Esophagus squamous epithelium (tissue), 5 donors: ENCODE measurements around the gene UTP20. TPM values are rescaled to one million over a fixed set of nuclear protein-coding genes. Genes with fewer than 3 reads are reported as not detected.

Experiments
- DNase-seq: peaks from one replicate; lab custom pipeline; 2025; lab: John Stamatoyannopoulos, UW
- H3K27ac ChIP-seq, 4 donors: fragments of 200-600 bp; sonication (generic); one replicate each; pipeline ENCODE4 v1.5.1; 2016 to 2019; ENCODE audit warnings: mild to moderate bottlenecking in 1 of 4
- H3K27me3 ChIP-seq, 4 donors: fragments of 200-600 bp; sonication (generic); 1 replicate in 3 of 4; 2 replicates in 1 of 4; pipeline versions ENCODE4 v1.5.1 to v1.6.0; 2017 to 2021; ENCODE audit warnings: antibody characterized with exemption in 1 of 4
- H3K36me3 ChIP-seq, 3 donors: fragments of 200-600 bp; sonication (generic); one replicate each; pipeline ENCODE4 v1.5.1; 2016 to 2019
- H3K4me1 ChIP-seq, 3 donors: fragments of 200-600 bp; sonication (generic); one replicate each; pipeline ENCODE4 v1.5.1; 2017 to 2019
- H3K4me3 ChIP-seq, 4 donors: fragments of 200-600 bp; sonication (generic); 1 replicate in 3 of 4; 2 replicates in 1 of 4; pipeline ENCODE4 v1.5.1; 2016 to 2019; ENCODE audit warnings: mild to moderate bottlenecking in 2 of 4, moderate library complexity in 1 of 4
- H3K9me3 ChIP-seq, 3 donors: fragments of 200-600 bp; sonication (generic); one replicate each; pipeline ENCODE4 v1.5.1; 2016 to 2019
- CTCF ChIP-seq, 6 experiments: fragments of 450-650 bp in 4 of 6; fragments of 200-600 bp in 2 of 6; sonication (generic) in 2 of 6; IDR thresholded peaks; one replicate each; pipeline ENCODE4 v1.5.1; 2016 to 2019; ENCODE audit warnings: antibody characterized with exemption in 6 of 6, mild to moderate bottlenecking in 4 of 6, moderate library complexity in 4 of 6
- POLR2A ChIP-seq, 4 donors: fragments of 450-650 bp; IDR thresholded peaks; one replicate each; pipeline ENCODE4 v1.6.1; 2017; ENCODE audit warnings: antibody characterized with exemption in 4 of 4, mild to moderate bottlenecking in 4 of 4, moderate library complexity in 3 of 4
- WGBS, 2 donors: methylation state at CpG; one replicate each; pipeline ENCODE4 v1.1.5; 2018; 5-methylcytosine and 5-hydroxymethylcytosine counted together
- intact Hi-C: fragments of 100-400 bp; cut with DNase I; formaldehyde crosslinking; loops from one replicate; pipeline ENCODE4 v1.15.0; 2022
- total RNA-seq, 4 donors: library from RNA; depleted of rRNA; stranded (reverse); fragments of >200 nt; gene quantifications; one replicate each; pipeline ENCODE4 v1.1.0, GENCODE V29; 2016
- donor health status: DM: yes; HTN: yes; CAD: no.

UTP20 gene
- total RNA-seq, 4 donors from 2014 or later = 5.5 to 20.5 (median 13.5) TPM

GRCh38 chr12:101343893-101344292 is 64.0 kb downstream of the UTP20 start:
- no peak for DNase-seq
- Histone ChIP-seq H3K9me3 (no peaks in the 10 kb centered on the region), H3K36me3 (peaks cover 7 to 100% (median 9%) of the 10 kb centered on the region in 3 donors), H3K27ac (no peak overlapping the region), H3K4me3 (no peak overlapping the region), H3K27me3 (no peaks in the 10 kb centered on the region), H3K4me1 (no peaks in the 10 kb centered on the region)
- no peak for TF ChIP-seq CTCF (IDR thresholded peaks at IDR 0.05)
- TF ChIP-seq POLR2A (IDR thresholded peaks at IDR 0.05) = no peak
- intact Hi-C loops = no loop called here
- 80 to 91% methylated on average over 3 of the region's 3 CpGs for WGBS, 2 donors

DNA sequence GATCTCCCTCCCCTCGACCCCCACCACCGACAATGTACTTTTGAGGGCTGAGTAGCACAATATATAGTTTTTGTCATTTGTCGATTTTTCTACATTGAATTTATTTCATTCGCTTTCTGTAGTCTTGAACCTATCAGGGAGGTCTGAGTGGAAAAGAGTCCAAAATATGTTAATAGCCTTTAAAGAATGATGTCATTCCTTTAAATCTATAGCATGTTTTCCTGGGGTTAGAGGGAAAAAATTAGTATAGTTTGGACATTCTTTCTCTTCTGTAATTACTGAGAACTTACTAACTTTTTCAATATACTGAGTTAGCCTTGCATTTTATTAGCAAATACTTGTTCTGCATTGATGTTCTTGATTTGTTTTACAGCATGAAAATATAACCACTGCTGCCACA is 71.8 kb downstream of the UTP20 start:
- no peaks in the 10 kb centered on the region for H3K27me3 ChIP-seq
- intact Hi-C loops = no loop called here
- no peaks in the 10 kb centered on the region for H3K4me1 ChIP-seq
- peaks cover 0 to 99% (median 19%) of the 10 kb centered on the region in 3 donors for H3K36me3 ChIP-seq
- TF ChIP-seq CTCF (IDR thresholded peaks at IDR 0.05) (no peak), POLR2A (IDR thresholded peaks at IDR 0.05) (no peak)
- H3K27ac ChIP-seq = no peak overlapping the region
- 97 to 99% methylated on average over 4 of the region's 4 CpGs for WGBS, 2 donors
- H3K4me3 ChIP-seq = no peak overlapping the region
- DNase-seq = no peak
- H3K9me3 ChIP-seq = no peaks in the 10 kb centered on the region

DNA sequence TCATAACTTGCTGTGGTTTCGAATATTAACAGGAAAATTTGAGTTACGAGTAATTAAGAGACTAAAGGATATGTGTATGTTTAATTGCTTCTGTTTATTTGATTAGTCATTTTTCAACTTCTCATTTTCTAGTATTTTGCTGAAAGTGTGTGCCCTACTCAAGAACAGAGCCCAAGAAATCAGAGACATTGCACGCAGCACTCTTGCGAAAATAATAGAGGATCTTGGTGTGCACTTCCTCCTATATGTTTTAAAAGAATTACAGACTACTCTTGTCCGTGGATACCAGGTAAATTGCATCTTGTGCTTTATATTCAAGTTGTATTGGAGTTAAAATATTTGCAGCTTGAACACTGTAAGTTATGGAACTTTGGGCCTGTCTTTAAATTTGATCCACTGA is 76.9 kb downstream of the UTP20 start:
- no peaks in the 10 kb centered on the region for H3K27me3 ChIP-seq
- 87 to 91% methylated on average over 5 of the region's 5 CpGs for WGBS, 2 donors
- DNase-seq = no peak
- no peak overlapping the region for H3K4me3 ChIP-seq
- H3K4me1 ChIP-seq = no peaks in the 10 kb centered on the region
- no peak overlapping the region for H3K27ac ChIP-seq
- H3K36me3 ChIP-seq = peaks cover 0 to 98% (median 13%) of the 10 kb centered on the region in 3 donors
- no peaks in the 10 kb centered on the region for H3K9me3 ChIP-seq
- TF ChIP-seq CTCF (IDR thresholded peaks at IDR 0.05) (no peak), POLR2A (IDR thresholded peaks at IDR 0.05) (no peak)
- intact Hi-C loops = no loop called here

DNA sequence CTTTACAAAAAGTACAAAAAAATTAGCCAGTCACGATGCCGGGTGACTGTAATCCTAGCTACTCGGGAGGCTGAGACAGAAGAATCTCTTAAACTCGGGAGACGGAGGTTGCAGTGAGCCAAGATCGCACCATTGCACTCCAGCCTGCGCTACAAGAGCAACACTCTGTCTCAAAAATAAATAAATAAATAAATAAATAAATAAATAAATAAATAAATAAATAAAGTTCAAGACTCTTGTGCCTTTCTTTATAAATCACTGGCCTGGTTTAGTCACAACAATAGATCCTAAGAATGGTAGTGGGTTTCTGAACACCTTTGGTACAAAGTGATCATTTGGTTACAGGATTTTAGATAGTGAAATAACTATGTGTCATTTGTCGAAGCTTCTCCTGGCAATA is 81.5 kb downstream of the UTP20 start:
- 92 to 94% methylated on average over 7 to 8 of the region's 8 CpGs for WGBS, 2 donors
- Histone ChIP-seq H3K4me3 (no peak overlapping the region), H3K27me3 (no peaks in the 10 kb centered on the region), H3K9me3 (no peaks in the 10 kb centered on the region), H3K27ac (no peak overlapping the region), H3K4me1 (no peaks in the 10 kb centered on the region), H3K36me3 (peaks cover 0 to 99% (median 15%) of the 10 kb centered on the region in 3 donors)
- intact Hi-C loops = no loop called here
- no peak for DNase-seq
- TF ChIP-seq CTCF (IDR thresholded peaks at IDR 0.05) = no peak
- no peak for TF ChIP-seq POLR2A (IDR thresholded peaks at IDR 0.05)

DNA sequence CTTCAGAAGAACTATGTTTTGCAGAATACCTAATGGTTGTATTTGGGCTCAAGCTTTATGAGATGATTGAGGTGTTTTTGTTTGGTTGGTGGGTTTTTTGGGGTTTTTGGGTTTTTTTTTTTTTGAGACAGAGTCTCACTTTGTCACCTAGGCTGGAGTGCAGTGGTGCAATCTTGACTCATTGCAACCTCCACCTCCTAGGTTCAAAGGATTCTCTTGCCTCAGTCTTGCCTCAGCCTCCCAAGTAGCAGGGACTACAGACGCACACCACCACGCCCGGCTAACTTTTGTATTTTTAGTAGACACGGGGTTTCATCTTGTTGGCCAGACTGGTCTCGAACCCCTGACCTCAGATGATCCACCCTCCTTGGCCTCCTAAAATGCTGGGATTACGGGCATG is 88.1 kb downstream of the UTP20 start:
- intact Hi-C loops = no loop called here
- H3K27ac ChIP-seq = no peak overlapping the region
- H3K4me1 ChIP-seq = no peaks in the 10 kb centered on the region
- 92 to 96% methylated on average over 5 to 6 of the region's 6 CpGs for WGBS, 2 donors
- no peaks in the 10 kb centered on the region for H3K9me3 ChIP-seq
- peaks cover 0 to 100% (median 15%) of the 10 kb centered on the region in 3 donors for H3K36me3 ChIP-seq
- H3K4me3 ChIP-seq = no peak overlapping the region
- no peaks in the 10 kb centered on the region for H3K27me3 ChIP-seq
- TF ChIP-seq CTCF (IDR thresholded peaks at IDR 0.05) (no peak), POLR2A (IDR thresholded peaks at IDR 0.05) (no peak)
- DNase-seq = no peak
